PC-9 (cell line): ENCODE results near the gene RIPOR3. TPM values are rescaled to one million over a fixed set of nuclear protein-coding genes. Genes with fewer than 3 reads are reported as not detected.

ENCODE experiments used
- BruUV-seq: library from RNA; stranded (reverse); fragments of 400-500 nt; replicated peaks from 2 replicates; lab custom pipeline; 2021; lab: Mats Ljungman, UMichigan
- CTCF ChIA-PET: fragments of 300-600 bp; sonication (Branson Sonifier 250); formaldehyde crosslinking; loops from one replicate; lab custom pipeline; 2022; ENCODE audit warnings: antibody characterized with exemption; lab: Charles Lee
- POLR2A ChIA-PET: fragments of 300-600 bp; sonication (Branson Sonifier 250); formaldehyde crosslinking; loops from one replicate; lab custom pipeline; 2022; ENCODE audit warnings: antibody characterized with exemption; ENCODE audit not compliant: unreplicated experiment; lab: Charles Lee
- DNase-seq, 2 experiments: peaks; one replicate each; pipeline versions ENCODE4 v3.0.0 to v3.0.0-alpha.2; 2015 to 2022; ENCODE audit warnings: mixed read lengths in 1 of 2
- H2AFZ ChIP-seq: fragments of 200-600 bp; sonication (generic); 2 replicates; pipeline ENCODE4 v1.8.1; 2017; ENCODE audit warnings: antibody characterized with exemption
- H3F3A ChIP-seq: fragments of 200-600 bp; sonication (generic); 2 replicates; pipeline ENCODE4 v1.8.1; 2017; ENCODE audit warnings: antibody characterized with exemption, mild to moderate bottlenecking, low read depth; ENCODE audit not compliant: insufficient read depth
- H3K27ac ChIP-seq: fragments of 200-600 bp; sonication (generic); 2 replicates; pipeline ENCODE4 v1.6.1; 2016; ENCODE audit warnings: mixed run types
- H3K27me3 ChIP-seq: fragments of 200-600 bp; sonication (generic); 2 replicates; pipeline ENCODE4 v1.6.1; 2016; ENCODE audit warnings: low read depth, mixed run types; ENCODE audit not compliant: insufficient read depth
- H3K36me3 ChIP-seq: fragments of 200-600 bp; sonication (generic); 2 replicates; pipeline ENCODE4 v1.6.1; 2016; ENCODE audit warnings: low read depth, mixed run types
- H3K4me1 ChIP-seq: fragments of 200-600 bp; sonication (generic); replicated peaks from 2 replicates; pipeline ENCODE4 v1.6.1; 2016; ENCODE audit warnings: mixed run types; ENCODE audit not compliant: insufficient read depth
- H3K4me2 ChIP-seq: fragments of 200-600 bp; sonication (generic); 2 replicates; pipeline ENCODE4 v1.6.1; 2017; ENCODE audit warnings: mixed run types
- H3K4me3 ChIP-seq: fragments of 200-600 bp; sonication (generic); 2 replicates; pipeline ENCODE4 v1.6.1; 2016; ENCODE audit warnings: mixed run types
- H3K79me2 ChIP-seq: fragments of 200-600 bp; sonication (generic); 2 replicates; pipeline ENCODE4 v1.6.1; 2017; ENCODE audit warnings: low read depth, mixed run types
- H3K9me2 ChIP-seq: fragments of 200-600 bp; sonication (generic); 2 replicates; pipeline ENCODE4 v1.8.1; 2017; ENCODE audit warnings: mild to moderate bottlenecking; ENCODE audit not compliant: insufficient read depth
- H3K9me3 ChIP-seq: fragments of 200-600 bp; sonication (generic); 2 replicates; pipeline ENCODE4 v1.8.1; 2016; ENCODE audit warnings: low read depth; ENCODE audit not compliant: insufficient read depth
- H4K20me1 ChIP-seq: fragments of 200-600 bp; sonication (generic); 2 replicates; pipeline ENCODE4 v1.8.1; 2017; ENCODE audit not compliant: insufficient read depth
- EZH2 ChIP-seq: fragments of 200-600 bp; sonication (generic); IDR thresholded peaks from 2 replicates; pipeline ENCODE4 v1.8.0; 2017; ENCODE audit warnings: antibody characterized with exemption, low read depth
- intact Hi-C: fragments of 100-400 bp; cut with micrococcal nuclease; formaldehyde crosslinking; loops from one replicate; pipeline ENCODE4 v1.10.0; 2022; ENCODE audit not compliant: unreplicated experiment
- total RNA-seq: library from RNA; stranded (reverse); gene quantifications from 2 replicates; pipeline ENCODE4 v1.2.3, GENCODE V29; 2021
- TF ChIP-seq, protein P1 (sequence below): fragments of 200-600 bp; sonication (generic); conservative IDR thresholded peaks from 2 replicates; pipeline ENCODE4 v1.6.1; 2017; ENCODE audit warnings: mixed run types, antibody characterized with exemption, mild to moderate bottlenecking, moderate library complexity

Gene RIPOR3
- total RNA-seq, 1 experiment from 2014 or later = 6.3 TPM

- TF ChIP-seq, protein P1, sequence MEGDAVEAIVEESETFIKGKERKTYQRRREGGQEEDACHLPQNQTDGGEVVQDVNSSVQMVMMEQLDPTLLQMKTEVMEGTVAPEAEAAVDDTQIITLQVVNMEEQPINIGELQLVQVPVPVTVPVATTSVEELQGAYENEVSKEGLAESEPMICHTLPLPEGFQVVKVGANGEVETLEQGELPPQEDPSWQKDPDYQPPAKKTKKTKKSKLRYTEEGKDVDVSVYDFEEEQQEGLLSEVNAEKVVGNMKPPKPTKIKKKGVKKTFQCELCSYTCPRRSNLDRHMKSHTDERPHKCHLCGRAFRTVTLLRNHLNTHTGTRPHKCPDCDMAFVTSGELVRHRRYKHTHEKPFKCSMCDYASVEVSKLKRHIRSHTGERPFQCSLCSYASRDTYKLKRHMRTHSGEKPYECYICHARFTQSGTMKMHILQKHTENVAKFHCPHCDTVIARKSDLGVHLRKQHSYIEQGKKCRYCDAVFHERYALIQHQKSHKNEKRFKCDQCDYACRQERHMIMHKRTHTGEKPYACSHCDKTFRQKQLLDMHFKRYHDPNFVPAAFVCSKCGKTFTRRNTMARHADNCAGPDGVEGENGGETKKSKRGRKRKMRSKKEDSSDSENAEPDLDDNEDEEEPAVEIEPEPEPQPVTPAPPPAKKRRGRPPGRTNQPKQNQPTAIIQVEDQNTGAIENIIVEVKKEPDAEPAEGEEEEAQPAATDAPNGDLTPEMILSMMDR = no peak
- TF ChIP-seq EZH2 = no peak
- ChIA-PET POLR2A (interaction anchor here (0.5 to 2.1 kb wide), 7 partner anchors 11 to 900 kb away, joined by 3 to 36 read pairs (median 4); no protein-coding TSS in a partner anchor), CTCF (interaction anchor here (0.6 to 2.3 kb wide), 7 partner anchors 11 to 93 kb away, joined by 3 to 9 read pairs (median 3); no protein-coding TSS in a partner anchor)
- Histone ChIP-seq H3K4me2 (peak overlapping the region; percentile 92), H3F3A (peaks cover 63% of the 10 kb centered on the region), H4K20me1 (0 out of 2 replicates have a peak, but pooled peaks cover 9% of the 10 kb centered on the region), H3K4me1 (peaks cover 69% of the 10 kb centered on the region), H3K9me3 (no peaks in the 10 kb centered on the region), H3K36me3 (peaks cover 9% of the 10 kb centered on the region; the same call in 1 of the 2 replicates), H3K4me3 (peak overlapping the region; percentile 62; the same call in 1 of the 2 replicates), H2AFZ (peak overlapping the region; percentile 49; the same call in 1 of the 2 replicates), H3K79me2 (peaks cover 22% of the 10 kb centered on the region), H3K27me3 (no peaks in the 10 kb centered on the region), H3K9me2 (no peaks in the 10 kb centered on the region), H3K27ac (peak overlapping the region; percentile 91)
- no peak for DNase-seq
- TSS peak; percentile 52 for BruUV-seq
- intact Hi-C loops = no loop called here
These were observed 37.2 kb upstream of the RIPOR3 start for GRCh38 chr20:50728486-50728980.

- intact Hi-C loops = no loop called here
These were observed 36.6 kb upstream of the RIPOR3 start for GRCh38 chr20:50727792-50728485.

More at GRCh38 chr20:50727792-50728485, 36.6 kb upstream of the RIPOR3 start:
- TF ChIP-seq, protein P1 = no peak
- TF ChIP-seq EZH2 = no peak
- H3F3A ChIP-seq = peaks cover 68% of the 10 kb centered on the region
- no peak overlapping the region for H3K4me3 ChIP-seq
- BruUV-seq = no TSS peak
- POLR2A ChIA-PET = interaction anchor here (0.6 to 0.7 kb wide), 3 partner anchors 14 to 93 kb away, joined by 3 to 4 read pairs (median 4); no protein-coding TSS in a partner anchor
- 0 out of 2 replicates have a peak, but pooled peaks cover 4% of the 10 kb centered on the region for H4K20me1 ChIP-seq
- peaks cover 16% of the 10 kb centered on the region for H3K79me2 ChIP-seq
- CTCF ChIA-PET = interaction anchor here (0.6 to 2.3 kb wide), 5 partner anchors 11 to 92 kb away, joined by 3 to 11 read pairs (median 3); no protein-coding TSS in a partner anchor
- H3K36me3 ChIP-seq = peaks cover 9% of the 10 kb centered on the region; the same call in 1 of the 2 replicates
- peaks cover 65% of the 10 kb centered on the region for H3K4me1 ChIP-seq
- no peaks in the 10 kb centered on the region for H3K9me2 ChIP-seq
- H3K4me2 ChIP-seq = peak overlapping the region; percentile 92
- H2AFZ ChIP-seq = no peak overlapping the region; the same call in 1 of the 2 replicates
- no peaks in the 10 kb centered on the region for H3K27me3 ChIP-seq
- DNase-seq = peak in 1 of 2 experiments; percentile 77
- peak overlapping the region; percentile 91 for H3K27ac ChIP-seq
- no peaks in the 10 kb centered on the region for H3K9me3 ChIP-seq
